Stimulated activated CD4-positive, alpha-beta T cell treated with anti-CD3 and anti-CD28 coated beads, Interleukin-4, amount 100 ng/mL, for 24 hours (primary cell): Measurements from ENCODE around the gene PSD.

Source experiments
- DNase-seq: peaks from one replicate; pipeline ENCODE4 v3.0.0-alpha.2; 2020

Gene PSD

GRCh38 chr10:102419269-102420180 lies 940 bp upstream of the PSD start:
- DNase-seq: peak; percentile 72

GRCh38 chr10:102416695-102417094 lies 1.9 kb downstream of the PSD start:
- no peak for DNase-seq

GRCh38 chr10:102416283-102416682 lies 2.3 kb downstream of the PSD start:
- DNase-seq: no peak

- DNase-seq: no peak
Measured at GRCh38 chr10:102414749-102415148, 3.8 kb downstream of the PSD start.

- DNase-seq: no peak
Measured at GRCh38 chr10:102413806-102414561, 4.6 kb downstream of the PSD start.

GRCh38 chr10:102413053-102413705 lies 5.4 kb downstream of the PSD start:
- DNase-seq: no peak

- no peak for DNase-seq
Measured at GRCh38 chr10:102412293-102412692, 6.3 kb downstream of the PSD start.

GRCh38 chr10:102411341-102412255 lies 7.0 kb downstream of the PSD start:
- no peak for DNase-seq

- peak; percentile 67 for DNase-seq
Measured at GRCh38 chr10:102410429-102411073, 8.0 kb downstream of the PSD start.

GRCh38 chr10:102409604-102410428 lies 8.8 kb downstream of the PSD start:
- no peak for DNase-seq

GRCh38 chr10:102408728-102409603 lies 9.6 kb downstream of the PSD start:
- peak; percentile 81 for DNase-seq

GRCh38 chr10:102408131-102408727 lies 10.4 kb downstream of the PSD start:
- no peak for DNase-seq

GRCh38 chr10:102407425-102408130 lies 11.0 kb downstream of the PSD start:
- DNase-seq: no peak

GRCh38 chr10:102406815-102407214 lies 11.8 kb downstream of the PSD start:
- no peak for DNase-seq

- DNase-seq: no peak
Measured at GRCh38 chr10:102405632-102406031, 13.0 kb downstream of the PSD start.

GRCh38 chr10:102405108-102405571 lies 13.4 kb downstream of the PSD start:
- no peak for DNase-seq

- DNase-seq: no peak
Measured at GRCh38 chr10:102404361-102405107, 14.1 kb downstream of the PSD start.

GRCh38 chr10:102403115-102403514 lies 15.5 kb downstream of the PSD start:
- DNase-seq: no peak
